Astrocyte (in vitro differentiated cells and primary cell): ENCODE results near the gene B4GALT7.

Experiments used
- CTCF ChIP-seq: IDR thresholded peaks from 2 replicates; pipeline ENCODE4 v1.5.1; 2011; ENCODE audit warnings: low read depth, mild to moderate bottlenecking, inconsistent platforms, low read length, moderate library complexity; ENCODE audit not compliant: insufficient read depth
- EZH2 ChIP-seq: IDR thresholded peaks from 2 replicates; pipeline ENCODE4 v1.6.1; 2012; ENCODE audit warnings: mild to moderate bottlenecking, low read length, inconsistent platforms; ENCODE audit not compliant: insufficient read depth

GRCh38 chr5:177605667-177606066 lies 5.7 kb downstream of the B4GALT7 start:
- TF ChIP-seq EZH2 (no peak), CTCF (no peak)
